HTR-8/SVneo (cell line): ENCODE data around the gene PPP3CA.
"Not testable (repeated sequence)": the region's sequence is repeated elsewhere in the genome, so short reads cannot be mapped to it uniquely, and the experiment has no call there.

Experiments
- DNase-seq: peaks from one replicate; pipeline ENCODE4 v3.0.0; 2011; ENCODE audit warnings: low spot score, mixed read lengths; ENCODE audit not compliant: insufficient read length
- FAIRE-seq: peaks from 2 replicates; lab custom pipeline; 2011; peaks lifted over from hg19 to GRCh38; lab: Jason Lieb, UNC

PPP3CA gene

GRCh38 chr4:101035487-101035886 is 311.8 kb downstream of the PPP3CA start:
- DNase-seq, result no peak
- no peak for FAIRE-seq

- DNase-seq (no peak), FAIRE-seq (no peak)
Observed at GRCh38 chr4:101033986-101034385, 313.3 kb downstream of the PPP3CA start.

GRCh38 chr4:101032541-101032940 is 314.8 kb downstream of the PPP3CA start:
- FAIRE-seq (no peak), DNase-seq (no peak)

GRCh38 chr4:101031971-101032370 is 315.4 kb downstream of the PPP3CA start:
- FAIRE-seq (no peak), DNase-seq (no peak)

- FAIRE-seq, result no peak
- no peak for DNase-seq
Observed at GRCh38 chr4:101028886-101029285, 318.4 kb downstream of the PPP3CA start.

GRCh38 chr4:101027721-101028120 is 319.6 kb downstream of the PPP3CA start:
- FAIRE-seq, result no peak
- DNase-seq, result no peak

- DNase-seq, result no peak
- no peak for FAIRE-seq
Observed at GRCh38 chr4:101025755-101026154, 321.6 kb downstream of the PPP3CA start.

- FAIRE-seq (no peak), DNase-seq (no peak)
Observed at GRCh38 chr4:101022151-101023024, 324.9 kb downstream of the PPP3CA start.

- FAIRE-seq, result no peak
- peak; percentile 14 for DNase-seq
Observed at GRCh38 chr4:101020956-101021355, 326.4 kb downstream of the PPP3CA start.

- FAIRE-seq (no peak), DNase-seq (no peak)
Observed at GRCh38 chr4:101019941-101020401, 327.4 kb downstream of the PPP3CA start.

GRCh38 chr4:101019313-101019712 is 328.0 kb downstream of the PPP3CA start:
- FAIRE-seq, result no peak
- no peak for DNase-seq

GRCh38 chr4:101018836-101019235 is 328.5 kb downstream of the PPP3CA start:
- no peak for DNase-seq
- FAIRE-seq, result no peak

- no peak for FAIRE-seq
Observed at GRCh38 chr4:101014417-101014816, 332.9 kb downstream of the PPP3CA start.

GRCh38 chr4:101010987-101011386 is 336.3 kb downstream of the PPP3CA start:
- FAIRE-seq (no peak), DNase-seq (no peak)

More at GRCh38 chr4:101014417-101014816, 332.9 kb downstream of the PPP3CA start:
- no peak for DNase-seq

- FAIRE-seq (no peak), DNase-seq (no peak)
Observed at GRCh38 chr4:101009471-101009870, 337.9 kb downstream of the PPP3CA start.

- no peak for DNase-seq
- no peak for FAIRE-seq
Observed at GRCh38 chr4:101008503-101008902, 338.8 kb downstream of the PPP3CA start.

GRCh38 chr4:101005659-101006058 is 341.7 kb downstream of the PPP3CA start:
- FAIRE-seq, result no peak
- no peak for DNase-seq

GRCh38 chr4:101000496-101000895 is 346.8 kb downstream of the PPP3CA start:
- no peak for DNase-seq
- FAIRE-seq, result no peak

GRCh38 chr4:100995671-100996070 is 351.7 kb downstream of the PPP3CA start:
- DNase-seq, result no peak
- no peak for FAIRE-seq

GRCh38 chr4:100995002-100995401 is 352.3 kb downstream of the PPP3CA start:
- not testable (repeated sequence) for DNase-seq, FAIRE-seq

- DNase-seq, FAIRE-seq: not testable (repeated sequence)
Observed at GRCh38 chr4:100991332-100992069, 355.8 kb downstream of the PPP3CA start.
